ENCODE results near the gene WARS2.

DNA sequence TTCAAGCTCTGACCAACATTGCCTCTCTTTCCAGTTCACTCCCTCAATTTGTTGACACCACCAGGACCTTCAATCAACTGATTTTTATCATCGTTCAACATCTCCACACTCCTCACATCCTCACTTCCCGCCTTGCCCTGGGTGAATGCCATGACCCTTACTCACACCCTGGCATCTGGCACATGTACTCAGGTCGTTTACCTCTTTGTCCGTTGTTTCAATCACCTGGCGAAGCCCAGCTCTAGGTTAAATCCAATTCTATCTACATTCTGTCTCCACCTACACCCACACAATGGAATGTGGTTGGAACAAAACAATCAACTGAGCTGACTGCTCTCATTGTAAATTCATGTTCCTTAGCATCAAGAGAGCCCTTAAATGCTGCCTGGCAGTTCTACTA lies 128.1 kb downstream of the WARS2 start:
- TF ChIP-seq, protein P1, sequence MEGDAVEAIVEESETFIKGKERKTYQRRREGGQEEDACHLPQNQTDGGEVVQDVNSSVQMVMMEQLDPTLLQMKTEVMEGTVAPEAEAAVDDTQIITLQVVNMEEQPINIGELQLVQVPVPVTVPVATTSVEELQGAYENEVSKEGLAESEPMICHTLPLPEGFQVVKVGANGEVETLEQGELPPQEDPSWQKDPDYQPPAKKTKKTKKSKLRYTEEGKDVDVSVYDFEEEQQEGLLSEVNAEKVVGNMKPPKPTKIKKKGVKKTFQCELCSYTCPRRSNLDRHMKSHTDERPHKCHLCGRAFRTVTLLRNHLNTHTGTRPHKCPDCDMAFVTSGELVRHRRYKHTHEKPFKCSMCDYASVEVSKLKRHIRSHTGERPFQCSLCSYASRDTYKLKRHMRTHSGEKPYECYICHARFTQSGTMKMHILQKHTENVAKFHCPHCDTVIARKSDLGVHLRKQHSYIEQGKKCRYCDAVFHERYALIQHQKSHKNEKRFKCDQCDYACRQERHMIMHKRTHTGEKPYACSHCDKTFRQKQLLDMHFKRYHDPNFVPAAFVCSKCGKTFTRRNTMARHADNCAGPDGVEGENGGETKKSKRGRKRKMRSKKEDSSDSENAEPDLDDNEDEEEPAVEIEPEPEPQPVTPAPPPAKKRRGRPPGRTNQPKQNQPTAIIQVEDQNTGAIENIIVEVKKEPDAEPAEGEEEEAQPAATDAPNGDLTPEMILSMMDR (IDR thresholded peaks at IDR 0.05), result no peak
- TF ChIP-seq POLR2A (IDR thresholded peaks at IDR 0.05), result no peak

Measured in right lobe of liver (tissue), 4 donors.